ENCODE measurements around the gene SMC4. TPM values are rescaled to one million over a fixed set of nuclear protein-coding genes. Genes with fewer than 3 reads are reported as not detected.

SMC4 gene
- polyA plus RNA-seq, 1 of the 3 experiments (the other 2 are of a cell fraction) = 26.1 TPM

DNA sequence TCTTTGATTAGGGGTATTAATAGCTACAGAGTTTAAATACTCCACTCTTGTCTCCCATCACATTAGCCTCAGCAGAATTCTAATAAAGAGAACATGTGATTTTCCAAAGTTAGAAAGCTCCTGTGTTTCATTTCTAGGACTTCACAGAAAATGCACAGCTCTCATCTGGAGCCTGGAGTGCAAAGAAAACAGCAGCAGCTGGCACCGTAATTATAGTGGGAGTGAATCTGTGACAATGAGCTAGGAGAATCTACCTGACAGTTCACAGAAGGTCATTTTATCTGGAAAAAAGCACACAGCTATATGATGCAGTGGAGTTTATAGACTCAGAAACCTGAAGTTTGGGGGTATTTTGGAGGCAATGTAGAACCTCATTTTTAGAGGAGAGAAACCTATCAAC, 55.5 kb downstream of the SMC4 start:
- no peaks in the 10 kb centered on the region for H4K20me1 ChIP-seq (ENCODE audit: insufficient read depth)
- no peak overlapping the region for H3K9ac ChIP-seq
- H3K4me1 ChIP-seq (ENCODE audit: control insufficient read depth in 1 of 2, insufficient read depth in 2 of 2, low read depth in 1 of 2, low read length in 1 of 2) = peaks cover 4 to 17% of the 10 kb centered on the region in 2 experiments; a peak in 3 of 4 replicates
- no peak for DNase-seq
- peaks cover 17% of the 10 kb centered on the region for H3F3A ChIP-seq (replicated peaks; ENCODE audit: insufficient read depth)
- TF ChIP-seq, protein P1, sequence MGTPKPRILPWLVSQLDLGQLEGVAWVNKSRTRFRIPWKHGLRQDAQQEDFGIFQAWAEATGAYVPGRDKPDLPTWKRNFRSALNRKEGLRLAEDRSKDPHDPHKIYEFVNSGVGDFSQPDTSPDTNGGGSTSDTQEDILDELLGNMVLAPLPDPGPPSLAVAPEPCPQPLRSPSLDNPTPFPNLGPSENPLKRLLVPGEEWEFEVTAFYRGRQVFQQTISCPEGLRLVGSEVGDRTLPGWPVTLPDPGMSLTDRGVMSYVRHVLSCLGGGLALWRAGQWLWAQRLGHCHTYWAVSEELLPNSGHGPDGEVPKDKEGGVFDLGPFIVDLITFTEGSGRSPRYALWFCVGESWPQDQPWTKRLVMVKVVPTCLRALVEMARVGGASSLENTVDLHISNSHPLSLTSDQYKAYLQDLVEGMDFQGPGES (IDR thresholded peaks at IDR 0.05; ENCODE audit: low read depth, low read length) = no peak
- TF ChIP-seq, protein P2, sequence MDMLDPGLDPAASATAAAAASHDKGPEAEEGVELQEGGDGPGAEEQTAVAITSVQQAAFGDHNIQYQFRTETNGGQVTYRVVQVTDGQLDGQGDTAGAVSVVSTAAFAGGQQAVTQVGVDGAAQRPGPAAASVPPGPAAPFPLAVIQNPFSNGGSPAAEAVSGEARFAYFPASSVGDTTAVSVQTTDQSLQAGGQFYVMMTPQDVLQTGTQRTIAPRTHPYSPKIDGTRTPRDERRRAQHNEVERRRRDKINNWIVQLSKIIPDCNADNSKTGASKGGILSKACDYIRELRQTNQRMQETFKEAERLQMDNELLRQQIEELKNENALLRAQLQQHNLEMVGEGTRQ (IDR thresholded peaks at IDR 0.05; ENCODE audit: borderline replicate concordance, low read depth, low read length) = no peak
- no peak for TF ChIP-seq RCOR1 (IDR thresholded peaks at IDR 0.05; ENCODE audit: low read length)
- TF ChIP-seq SIN3A (IDR thresholded peaks at IDR 0.05; ENCODE audit: borderline replicate concordance, low read depth, low read length) = no peak
- no peak for TF ChIP-seq FOSL2 (IDR thresholded peaks at IDR 0.05; ENCODE audit: borderline replicate concordance, low read depth)
- TF ChIP-seq YY1 (IDR thresholded peaks at IDR 0.05; ENCODE audit: low read depth) = no peak
- TF ChIP-seq GATA2 (CRISPR knock-in tag; IDR thresholded peaks at IDR 0.05) = no peak
- no peak for TF ChIP-seq TCF12 (IDR thresholded peaks at IDR 0.05)
- no peak for TF ChIP-seq RFX5 (IDR thresholded peaks at IDR 0.05; ENCODE audit: low read length)
- TF ChIP-seq, protein P3, sequence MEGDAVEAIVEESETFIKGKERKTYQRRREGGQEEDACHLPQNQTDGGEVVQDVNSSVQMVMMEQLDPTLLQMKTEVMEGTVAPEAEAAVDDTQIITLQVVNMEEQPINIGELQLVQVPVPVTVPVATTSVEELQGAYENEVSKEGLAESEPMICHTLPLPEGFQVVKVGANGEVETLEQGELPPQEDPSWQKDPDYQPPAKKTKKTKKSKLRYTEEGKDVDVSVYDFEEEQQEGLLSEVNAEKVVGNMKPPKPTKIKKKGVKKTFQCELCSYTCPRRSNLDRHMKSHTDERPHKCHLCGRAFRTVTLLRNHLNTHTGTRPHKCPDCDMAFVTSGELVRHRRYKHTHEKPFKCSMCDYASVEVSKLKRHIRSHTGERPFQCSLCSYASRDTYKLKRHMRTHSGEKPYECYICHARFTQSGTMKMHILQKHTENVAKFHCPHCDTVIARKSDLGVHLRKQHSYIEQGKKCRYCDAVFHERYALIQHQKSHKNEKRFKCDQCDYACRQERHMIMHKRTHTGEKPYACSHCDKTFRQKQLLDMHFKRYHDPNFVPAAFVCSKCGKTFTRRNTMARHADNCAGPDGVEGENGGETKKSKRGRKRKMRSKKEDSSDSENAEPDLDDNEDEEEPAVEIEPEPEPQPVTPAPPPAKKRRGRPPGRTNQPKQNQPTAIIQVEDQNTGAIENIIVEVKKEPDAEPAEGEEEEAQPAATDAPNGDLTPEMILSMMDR (IDR thresholded peaks at IDR 0.05) = no peak
- TF ChIP-seq RXRA (IDR thresholded peaks at IDR 0.05; ENCODE audit: borderline replicate concordance, low read depth) = no peak
- no peak for TF ChIP-seq SMC3 (IDR thresholded peaks at IDR 0.05; ENCODE audit: low read depth, low read length)
- TF ChIP-seq CHD2 (IDR thresholded peaks at IDR 0.05; ENCODE audit: low read length, partially characterized antibody) = no peak
- WGBS (ENCODE audit: low lambda C conversion rate) = 79% methylated on average over 1 of the region's 1 CpG
- CTCF ChIA-PET = interaction anchor here (1.2 kb wide), 1 partner anchor 36 kb away, joined by 3 read pairs; no protein-coding TSS in a partner anchor
- no peak overlapping the region for H3K27ac ChIP-seq (ENCODE audit: low read depth in 2 of 2, low read length in 1 of 2)
- no peaks in the 10 kb centered on the region for H3K27me3 ChIP-seq (ENCODE audit: insufficient read depth)
- no peak overlapping the region for H2AFZ ChIP-seq (ENCODE audit: low read depth)
- no peak overlapping the region for H3K4me3 ChIP-seq (ENCODE audit: low read depth in 2 of 2, low read length in 1 of 2)
- H3K9me3 ChIP-seq = no peaks in the 10 kb centered on the region
- no peak overlapping the region for H3K4me2 ChIP-seq
- no peaks in the 10 kb centered on the region for H3K36me3 ChIP-seq (replicated peaks in 1 of 2; ENCODE audit: control insufficient read depth in 1 of 2, insufficient read depth in 2 of 2, low read length in 1 of 2)
- POLR2A ChIA-PET = no interaction called here
- no peaks in the 10 kb centered on the region for H3K79me2 ChIP-seq (ENCODE audit: insufficient read depth)
- H3K9me2 ChIP-seq = no peaks in the 10 kb centered on the region

DNA sequence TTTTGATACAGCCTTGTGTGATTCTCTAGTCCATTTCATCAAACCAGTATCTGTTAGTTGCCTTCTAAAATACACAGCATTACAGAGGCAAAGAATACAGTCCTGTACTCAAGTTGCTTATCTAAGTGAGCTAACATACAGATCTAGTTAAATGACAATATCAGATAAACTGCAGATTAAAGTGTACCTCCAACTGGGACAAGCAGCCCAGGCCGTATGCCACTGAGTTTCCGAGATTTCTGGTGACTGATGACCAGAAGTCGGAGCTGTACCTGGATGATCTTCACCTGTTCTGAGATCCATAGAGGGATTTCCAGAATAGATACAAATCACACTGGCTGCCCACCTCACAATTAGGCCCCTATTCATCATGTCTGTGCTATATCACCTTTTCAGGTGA, 56.4 kb downstream of the SMC4 start:
- Histone ChIP-seq H2AFZ (ENCODE audit: low read depth) (no peak overlapping the region), H3K4me1 (ENCODE audit: control insufficient read depth in 1 of 2, insufficient read depth in 2 of 2, low read depth in 1 of 2, low read length in 1 of 2) (peaks cover 0 to 9% of the 10 kb centered on the region in 2 experiments; a peak in 2 of 4 replicates), H4K20me1 (ENCODE audit: insufficient read depth) (no peaks in the 10 kb centered on the region), H3K4me2 (no peak overlapping the region), H3F3A (replicated peaks; ENCODE audit: insufficient read depth) (peaks cover 9% of the 10 kb centered on the region), H3K36me3 (replicated peaks in 1 of 2; ENCODE audit: control insufficient read depth in 1 of 2, insufficient read depth in 2 of 2, low read length in 1 of 2) (no peaks in the 10 kb centered on the region), H3K79me2 (ENCODE audit: insufficient read depth) (no peaks in the 10 kb centered on the region), H3K9me2 (no peaks in the 10 kb centered on the region), H3K4me3 (ENCODE audit: low read depth in 2 of 2, low read length in 1 of 2) (no peak overlapping the region), H3K9me3 (no peaks in the 10 kb centered on the region), H3K27ac (ENCODE audit: low read depth in 2 of 2, low read length in 1 of 2) (no peak overlapping the region), H3K27me3 (ENCODE audit: insufficient read depth) (no peaks in the 10 kb centered on the region), H3K9ac (no peak overlapping the region)
- ChIA-PET POLR2A (no interaction called here), CTCF (interaction anchor here (1.2 to 1.6 kb wide), 2 partner anchors 35 to 292 kb away, joined by 3 read pairs; no protein-coding TSS in a partner anchor)
- DNase-seq = no peak
- WGBS (ENCODE audit: low lambda C conversion rate) = 100% methylated on average over 3 of the region's 3 CpGs
- TF ChIP-seq, protein P2 (IDR thresholded peaks at IDR 0.05; ENCODE audit: borderline replicate concordance, low read depth, low read length) = no peak
- no peak for TF ChIP-seq MEF2A (IDR thresholded peaks at IDR 0.05; ENCODE audit: borderline replicate concordance, low read depth)
- no peak for TF ChIP-seq FOXM1 (IDR thresholded peaks at IDR 0.05; ENCODE audit: low read depth)
- TF ChIP-seq POLR2AphosphoS5 (IDR thresholded peaks at IDR 0.05; ENCODE audit: low read depth, low read length) = no peak
- no peak for TF ChIP-seq SIN3A (IDR thresholded peaks at IDR 0.05; ENCODE audit: borderline replicate concordance, low read depth, low read length)
- TF ChIP-seq, protein P4, sequence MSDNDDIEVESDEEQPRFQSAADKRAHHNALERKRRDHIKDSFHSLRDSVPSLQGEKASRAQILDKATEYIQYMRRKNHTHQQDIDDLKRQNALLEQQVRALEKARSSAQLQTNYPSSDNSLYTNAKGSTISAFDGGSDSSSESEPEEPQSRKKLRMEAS (IDR thresholded peaks at IDR 0.05; ENCODE audit: low read depth) = no peak
- no peak for TF ChIP-seq GATA2 (CRISPR knock-in tag; IDR thresholded peaks at IDR 0.05)
- TF ChIP-seq RAD21 (IDR thresholded peaks at IDR 0.05; ENCODE audit: low read length) = no peak
- TF ChIP-seq, protein P5, sequence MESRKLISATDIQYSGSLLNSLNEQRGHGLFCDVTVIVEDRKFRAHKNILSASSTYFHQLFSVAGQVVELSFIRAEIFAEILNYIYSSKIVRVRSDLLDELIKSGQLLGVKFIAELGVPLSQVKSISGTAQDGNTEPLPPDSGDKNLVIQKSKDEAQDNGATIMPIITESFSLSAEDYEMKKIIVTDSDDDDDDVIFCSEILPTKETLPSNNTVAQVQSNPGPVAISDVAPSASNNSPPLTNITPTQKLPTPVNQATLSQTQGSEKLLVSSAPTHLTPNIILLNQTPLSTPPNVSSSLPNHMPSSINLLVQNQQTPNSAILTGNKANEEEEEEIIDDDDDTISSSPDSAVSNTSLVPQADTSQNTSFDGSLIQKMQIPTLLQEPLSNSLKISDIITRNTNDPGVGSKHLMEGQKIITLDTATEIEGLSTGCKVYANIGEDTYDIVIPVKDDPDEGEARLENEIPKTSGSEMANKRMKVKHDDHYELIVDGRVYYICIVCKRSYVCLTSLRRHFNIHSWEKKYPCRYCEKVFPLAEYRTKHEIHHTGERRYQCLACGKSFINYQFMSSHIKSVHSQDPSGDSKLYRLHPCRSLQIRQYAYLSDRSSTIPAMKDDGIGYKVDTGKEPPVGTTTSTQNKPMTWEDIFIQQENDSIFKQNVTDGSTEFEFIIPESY (IDR thresholded peaks at IDR 0.05; ENCODE audit: borderline replicate concordance, low read depth) = no peak
- TF ChIP-seq, protein P6, sequence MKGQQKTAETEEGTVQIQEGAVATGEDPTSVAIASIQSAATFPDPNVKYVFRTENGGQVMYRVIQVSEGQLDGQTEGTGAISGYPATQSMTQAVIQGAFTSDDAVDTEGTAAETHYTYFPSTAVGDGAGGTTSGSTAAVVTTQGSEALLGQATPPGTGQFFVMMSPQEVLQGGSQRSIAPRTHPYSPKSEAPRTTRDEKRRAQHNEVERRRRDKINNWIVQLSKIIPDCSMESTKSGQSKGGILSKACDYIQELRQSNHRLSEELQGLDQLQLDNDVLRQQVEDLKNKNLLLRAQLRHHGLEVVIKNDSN (IDR thresholded peaks at IDR 0.05; ENCODE audit: borderline replicate concordance, low read depth) = no peak
- no peak for TF ChIP-seq TCF12 (IDR thresholded peaks at IDR 0.05)
- no peak for TF ChIP-seq FOSL2 (IDR thresholded peaks at IDR 0.05; ENCODE audit: borderline replicate concordance, low read depth)

Measured in SK-N-SH (cell line).